Measurements from ENCODE around the gene PLB1. TPM values are rescaled to one million over a fixed set of nuclear protein-coding genes. Genes with fewer than 3 reads are reported as not detected.

Gene PLB1
- total RNA-seq, 1 experiment from 2014 or later: 0.44 TPM

DNA sequence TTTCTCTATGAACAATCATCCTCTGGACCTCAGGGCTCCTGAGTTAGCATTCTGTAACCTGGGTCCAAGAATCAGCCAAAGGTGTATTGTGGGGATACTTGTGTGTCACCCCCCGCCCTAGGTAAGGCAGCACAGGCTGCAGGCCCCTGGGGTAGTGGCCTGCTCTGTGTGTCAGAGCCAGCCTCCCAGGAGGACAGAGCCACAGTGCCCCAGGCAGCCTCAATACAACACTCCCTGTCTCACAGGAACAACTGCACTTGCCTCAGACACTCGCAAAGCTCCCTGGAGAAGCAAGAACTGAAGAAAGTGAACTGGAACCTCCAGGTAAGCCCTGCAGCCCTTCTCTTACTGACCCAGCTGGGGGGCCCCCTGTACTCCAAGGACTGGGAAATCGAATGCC lies 134.5 kb downstream of the PLB1 start (continued):
- TF ChIP-seq, protein P1, sequence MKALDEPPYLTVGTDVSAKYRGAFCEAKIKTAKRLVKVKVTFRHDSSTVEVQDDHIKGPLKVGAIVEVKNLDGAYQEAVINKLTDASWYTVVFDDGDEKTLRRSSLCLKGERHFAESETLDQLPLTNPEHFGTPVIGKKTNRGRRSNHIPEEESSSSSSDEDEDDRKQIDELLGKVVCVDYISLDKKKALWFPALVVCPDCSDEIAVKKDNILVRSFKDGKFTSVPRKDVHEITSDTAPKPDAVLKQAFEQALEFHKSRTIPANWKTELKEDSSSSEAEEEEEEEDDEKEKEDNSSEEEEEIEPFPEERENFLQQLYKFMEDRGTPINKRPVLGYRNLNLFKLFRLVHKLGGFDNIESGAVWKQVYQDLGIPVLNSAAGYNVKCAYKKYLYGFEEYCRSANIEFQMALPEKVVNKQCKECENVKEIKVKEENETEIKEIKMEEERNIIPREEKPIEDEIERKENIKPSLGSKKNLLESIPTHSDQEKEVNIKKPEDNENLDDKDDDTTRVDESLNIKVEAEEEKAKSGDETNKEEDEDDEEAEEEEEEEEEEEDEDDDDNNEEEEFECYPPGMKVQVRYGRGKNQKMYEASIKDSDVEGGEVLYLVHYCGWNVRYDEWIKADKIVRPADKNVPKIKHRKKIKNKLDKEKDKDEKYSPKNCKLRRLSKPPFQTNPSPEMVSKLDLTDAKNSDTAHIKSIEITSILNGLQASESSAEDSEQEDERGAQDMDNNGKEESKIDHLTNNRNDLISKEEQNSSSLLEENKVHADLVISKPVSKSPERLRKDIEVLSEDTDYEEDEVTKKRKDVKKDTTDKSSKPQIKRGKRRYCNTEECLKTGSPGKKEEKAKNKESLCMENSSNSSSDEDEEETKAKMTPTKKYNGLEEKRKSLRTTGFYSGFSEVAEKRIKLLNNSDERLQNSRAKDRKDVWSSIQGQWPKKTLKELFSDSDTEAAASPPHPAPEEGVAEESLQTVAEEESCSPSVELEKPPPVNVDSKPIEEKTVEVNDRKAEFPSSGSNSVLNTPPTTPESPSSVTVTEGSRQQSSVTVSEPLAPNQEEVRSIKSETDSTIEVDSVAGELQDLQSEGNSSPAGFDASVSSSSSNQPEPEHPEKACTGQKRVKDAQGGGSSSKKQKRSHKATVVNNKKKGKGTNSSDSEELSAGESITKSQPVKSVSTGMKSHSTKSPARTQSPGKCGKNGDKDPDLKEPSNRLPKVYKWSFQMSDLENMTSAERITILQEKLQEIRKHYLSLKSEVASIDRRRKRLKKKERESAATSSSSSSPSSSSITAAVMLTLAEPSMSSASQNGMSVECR (CRISPR knock-in tag; IDR thresholded peaks at IDR 0.05; ENCODE audit: borderline replicate concordance): no peak
- TF ChIP-seq JAZF1 (CRISPR knock-in tag; IDR thresholded peaks at IDR 0.05): no peak
- TF ChIP-seq, protein P2, sequence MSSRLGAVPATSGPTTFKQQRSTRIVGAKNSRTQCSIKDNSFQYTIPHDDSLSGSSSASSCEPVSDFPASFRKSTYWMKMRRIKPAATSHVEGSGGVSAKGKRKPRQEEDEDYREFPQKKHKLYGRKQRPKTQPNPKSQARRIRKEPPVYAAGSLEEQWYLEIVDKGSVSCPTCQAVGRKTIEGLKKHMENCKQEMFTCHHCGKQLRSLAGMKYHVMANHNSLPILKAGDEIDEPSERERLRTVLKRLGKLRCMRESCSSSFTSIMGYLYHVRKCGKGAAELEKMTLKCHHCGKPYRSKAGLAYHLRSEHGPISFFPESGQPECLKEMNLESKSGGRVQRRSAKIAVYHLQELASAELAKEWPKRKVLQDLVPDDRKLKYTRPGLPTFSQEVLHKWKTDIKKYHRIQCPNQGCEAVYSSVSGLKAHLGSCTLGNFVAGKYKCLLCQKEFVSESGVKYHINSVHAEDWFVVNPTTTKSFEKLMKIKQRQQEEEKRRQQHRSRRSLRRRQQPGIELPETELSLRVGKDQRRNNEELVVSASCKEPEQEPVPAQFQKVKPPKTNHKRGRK (CRISPR knock-in tag; IDR thresholded peaks at IDR 0.05; ENCODE audit: borderline replicate concordance): no peak
- no peak for TF ChIP-seq HMGA2 (CRISPR knock-in tag; IDR thresholded peaks at IDR 0.05)
- no peak for TF ChIP-seq FOXJ3 (CRISPR knock-in tag; IDR thresholded peaks at IDR 0.05; ENCODE audit: borderline replicate concordance)
- no peak for TF ChIP-seq CDX4 (CRISPR knock-in tag; IDR thresholded peaks at IDR 0.05; ENCODE audit: borderline replicate concordance)
- no peak for TF ChIP-seq GABPB1 (CRISPR knock-in tag; IDR thresholded peaks at IDR 0.05)
- no peak for TF ChIP-seq OVOL2 (CRISPR knock-in tag; IDR thresholded peaks at IDR 0.05; ENCODE audit: borderline replicate concordance)
- TF ChIP-seq CTCF (IDR thresholded peaks at IDR 0.05): no peak
- TF ChIP-seq ZBTB21 (CRISPR knock-in tag; IDR thresholded peaks at IDR 0.05; ENCODE audit: borderline replicate concordance): no peak
- no peak for TF ChIP-seq NFATC4 (CRISPR knock-in tag; IDR thresholded peaks at IDR 0.05)
- TF ChIP-seq NR3C1 (CRISPR knock-in tag; conservative IDR thresholded peaks at IDR 0.05; ENCODE audit: low read depth): no peak
- TF ChIP-seq KAT7 (CRISPR knock-in tag; IDR thresholded peaks at IDR 0.05; ENCODE audit: borderline replicate concordance): no peak

DNA sequence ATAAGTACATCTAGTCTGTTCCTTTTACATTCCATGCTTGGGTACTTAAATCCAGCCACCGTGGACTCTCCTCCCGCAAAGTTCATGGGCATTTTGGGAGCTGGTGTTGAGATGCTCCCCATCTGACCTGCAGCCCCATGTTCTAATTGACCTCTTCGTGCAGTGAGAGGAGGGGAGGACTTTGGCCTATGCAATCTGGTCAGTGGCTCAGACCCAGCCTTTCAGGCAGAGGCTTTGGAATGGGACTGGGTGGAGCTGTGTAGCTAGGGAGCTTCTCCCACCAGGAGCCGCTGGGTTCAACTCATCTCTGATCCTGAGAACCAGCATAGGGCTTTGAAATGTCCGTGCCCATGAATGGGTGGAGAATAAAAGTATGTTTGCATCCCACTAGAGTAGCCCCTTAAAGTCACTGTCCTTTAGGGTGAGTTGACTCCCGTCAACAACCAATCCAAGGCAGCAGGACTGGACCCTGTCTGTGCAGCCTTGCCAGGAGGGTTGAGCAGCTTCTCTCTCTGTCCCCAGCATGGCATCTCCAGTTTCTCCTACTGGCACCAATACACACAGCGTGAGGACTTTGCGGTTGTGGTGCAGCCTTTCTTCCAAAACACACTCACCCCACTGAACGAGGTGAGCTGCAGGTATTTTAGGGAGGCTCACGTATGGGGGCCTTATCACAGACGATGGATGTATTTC lies 135.8 kb downstream of the PLB1 start:
- CTCF ChIA-PET: interaction anchor here (0.9 to 2.1 kb wide), 3 partner anchors 10 to 65 kb away, joined by 3 to 12 read pairs (median 6); no protein-coding TSS in a partner anchor
- no peak overlapping the region for H3K4me3 Mint-ChIP-seq
- POLR2A ChIA-PET: no interaction called here
- no peaks in the 10 kb centered on the region for H3K36me3 Mint-ChIP-seq
- DNase-seq (ENCODE audit: low spot score) (no peak), ATAC-seq (no peak)
- H3K4me1 Mint-ChIP-seq: no peaks in the 10 kb centered on the region
- no peaks in the 10 kb centered on the region for H3K9me3 Mint-ChIP-seq
- no peaks in the 10 kb centered on the region for H3K27me3 Mint-ChIP-seq (ENCODE audit: low read depth)
- H3K27ac Mint-ChIP-seq: no peak overlapping the region
- TF ChIP-seq, protein P3, sequence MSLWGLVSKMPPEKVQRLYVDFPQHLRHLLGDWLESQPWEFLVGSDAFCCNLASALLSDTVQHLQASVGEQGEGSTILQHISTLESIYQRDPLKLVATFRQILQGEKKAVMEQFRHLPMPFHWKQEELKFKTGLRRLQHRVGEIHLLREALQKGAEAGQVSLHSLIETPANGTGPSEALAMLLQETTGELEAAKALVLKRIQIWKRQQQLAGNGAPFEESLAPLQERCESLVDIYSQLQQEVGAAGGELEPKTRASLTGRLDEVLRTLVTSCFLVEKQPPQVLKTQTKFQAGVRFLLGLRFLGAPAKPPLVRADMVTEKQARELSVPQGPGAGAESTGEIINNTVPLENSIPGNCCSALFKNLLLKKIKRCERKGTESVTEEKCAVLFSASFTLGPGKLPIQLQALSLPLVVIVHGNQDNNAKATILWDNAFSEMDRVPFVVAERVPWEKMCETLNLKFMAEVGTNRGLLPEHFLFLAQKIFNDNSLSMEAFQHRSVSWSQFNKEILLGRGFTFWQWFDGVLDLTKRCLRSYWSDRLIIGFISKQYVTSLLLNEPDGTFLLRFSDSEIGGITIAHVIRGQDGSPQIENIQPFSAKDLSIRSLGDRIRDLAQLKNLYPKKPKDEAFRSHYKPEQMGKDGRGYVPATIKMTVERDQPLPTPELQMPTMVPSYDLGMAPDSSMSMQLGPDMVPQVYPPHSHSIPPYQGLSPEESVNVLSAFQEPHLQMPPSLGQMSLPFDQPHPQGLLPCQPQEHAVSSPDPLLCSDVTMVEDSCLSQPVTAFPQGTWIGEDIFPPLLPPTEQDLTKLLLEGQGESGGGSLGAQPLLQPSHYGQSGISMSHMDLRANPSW (CRISPR knock-in tag; conservative IDR thresholded peaks at IDR 0.05; ENCODE audit: low read depth): no peak
- no peak for TF ChIP-seq ZNF396 (CRISPR knock-in tag; IDR thresholded peaks at IDR 0.05; ENCODE audit: borderline replicate concordance)
- TF ChIP-seq, protein P4, sequence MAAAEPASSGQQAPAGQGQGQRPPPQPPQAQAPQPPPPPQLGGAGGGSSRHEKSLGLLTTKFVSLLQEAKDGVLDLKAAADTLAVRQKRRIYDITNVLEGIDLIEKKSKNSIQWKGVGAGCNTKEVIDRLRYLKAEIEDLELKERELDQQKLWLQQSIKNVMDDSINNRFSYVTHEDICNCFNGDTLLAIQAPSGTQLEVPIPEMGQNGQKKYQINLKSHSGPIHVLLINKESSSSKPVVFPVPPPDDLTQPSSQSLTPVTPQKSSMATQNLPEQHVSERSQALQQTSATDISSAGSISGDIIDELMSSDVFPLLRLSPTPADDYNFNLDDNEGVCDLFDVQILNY (CRISPR knock-in tag; IDR thresholded peaks at IDR 0.05): no peak
- TF ChIP-seq, protein P5, sequence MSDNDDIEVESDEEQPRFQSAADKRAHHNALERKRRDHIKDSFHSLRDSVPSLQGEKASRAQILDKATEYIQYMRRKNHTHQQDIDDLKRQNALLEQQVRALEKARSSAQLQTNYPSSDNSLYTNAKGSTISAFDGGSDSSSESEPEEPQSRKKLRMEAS (CRISPR knock-in tag; IDR thresholded peaks at IDR 0.05): no peak
- no peak for TF ChIP-seq ZNF263 (CRISPR knock-in tag; IDR thresholded peaks at IDR 0.05; ENCODE audit: low read depth)
- TF ChIP-seq ZBTB21 (CRISPR knock-in tag; IDR thresholded peaks at IDR 0.05; ENCODE audit: borderline replicate concordance): no peak
- TF ChIP-seq, protein P6, sequence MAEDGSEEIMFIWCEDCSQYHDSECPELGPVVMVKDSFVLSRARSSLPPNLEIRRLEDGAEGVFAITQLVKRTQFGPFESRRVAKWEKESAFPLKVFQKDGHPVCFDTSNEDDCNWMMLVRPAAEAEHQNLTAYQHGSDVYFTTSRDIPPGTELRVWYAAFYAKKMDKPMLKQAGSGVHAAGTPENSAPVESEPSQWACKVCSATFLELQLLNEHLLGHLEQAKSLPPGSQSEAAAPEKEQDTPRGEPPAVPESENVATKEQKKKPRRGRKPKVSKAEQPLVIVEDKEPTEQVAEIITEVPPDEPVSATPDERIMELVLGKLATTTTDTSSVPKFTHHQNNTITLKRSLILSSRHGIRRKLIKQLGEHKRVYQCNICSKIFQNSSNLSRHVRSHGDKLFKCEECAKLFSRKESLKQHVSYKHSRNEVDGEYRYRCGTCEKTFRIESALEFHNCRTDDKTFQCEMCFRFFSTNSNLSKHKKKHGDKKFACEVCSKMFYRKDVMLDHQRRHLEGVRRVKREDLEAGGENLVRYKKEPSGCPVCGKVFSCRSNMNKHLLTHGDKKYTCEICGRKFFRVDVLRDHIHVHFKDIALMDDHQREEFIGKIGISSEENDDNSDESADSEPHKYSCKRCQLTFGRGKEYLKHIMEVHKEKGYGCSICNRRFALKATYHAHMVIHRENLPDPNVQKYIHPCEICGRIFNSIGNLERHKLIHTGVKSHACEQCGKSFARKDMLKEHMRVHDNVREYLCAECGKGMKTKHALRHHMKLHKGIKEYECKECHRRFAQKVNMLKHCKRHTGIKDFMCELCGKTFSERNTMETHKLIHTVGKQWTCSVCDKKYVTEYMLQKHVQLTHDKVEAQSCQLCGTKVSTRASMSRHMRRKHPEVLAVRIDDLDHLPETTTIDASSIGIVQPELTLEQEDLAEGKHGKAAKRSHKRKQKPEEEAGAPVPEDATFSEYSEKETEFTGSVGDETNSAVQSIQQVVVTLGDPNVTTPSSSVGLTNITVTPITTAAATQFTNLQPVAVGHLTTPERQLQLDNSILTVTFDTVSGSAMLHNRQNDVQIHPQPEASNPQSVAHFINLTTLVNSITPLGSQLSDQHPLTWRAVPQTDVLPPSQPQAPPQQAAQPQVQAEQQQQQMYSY (CRISPR knock-in tag; IDR thresholded peaks at IDR 0.05): no peak
